H54 (cell line): Measurements from ENCODE around the gene TREH.
"Not testable (repeated sequence)": the region's sequence is repeated elsewhere in the genome, so short reads cannot be mapped to it uniquely, and the experiment has no call there.

Experiments
- DNase-seq: peaks from one replicate; pipeline ENCODE4 v3.0.0; 2011; ENCODE audit warnings: low spot score, mixed read lengths; ENCODE audit not compliant: insufficient read length
- FAIRE-seq: peaks from 3 replicates; lab custom pipeline; 2011; peaks lifted over from hg19 to GRCh38; lab: Jason Lieb, UNC
- POLR2A ChIP-seq: IDR thresholded peaks from 2 replicates; pipeline ENCODE4 v1.6.1; 2011; ENCODE audit warnings: low read depth, mild to moderate bottlenecking, low read length

The TREH gene

DNA sequence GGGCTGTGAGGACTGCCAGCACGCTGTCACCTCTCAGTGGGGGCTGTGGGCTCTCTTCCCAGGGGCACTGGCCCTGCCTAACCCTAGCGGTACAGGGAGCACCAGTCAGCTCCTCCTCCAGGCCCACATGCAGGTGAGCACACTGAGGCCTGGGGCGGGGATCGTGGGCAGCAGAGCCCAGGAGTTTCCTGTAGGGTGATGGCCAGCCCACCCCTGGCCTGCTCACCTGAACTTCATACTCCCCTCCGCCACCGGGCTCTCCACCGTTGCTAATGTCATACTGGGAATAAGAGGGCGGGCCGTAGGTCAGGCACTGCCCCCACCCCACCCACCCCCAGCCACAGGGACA lies 10.0 kb upstream of the TREH start:
- no peak for TF ChIP-seq POLR2A
- FAIRE-seq (no peak), DNase-seq (no peak)

DNA sequence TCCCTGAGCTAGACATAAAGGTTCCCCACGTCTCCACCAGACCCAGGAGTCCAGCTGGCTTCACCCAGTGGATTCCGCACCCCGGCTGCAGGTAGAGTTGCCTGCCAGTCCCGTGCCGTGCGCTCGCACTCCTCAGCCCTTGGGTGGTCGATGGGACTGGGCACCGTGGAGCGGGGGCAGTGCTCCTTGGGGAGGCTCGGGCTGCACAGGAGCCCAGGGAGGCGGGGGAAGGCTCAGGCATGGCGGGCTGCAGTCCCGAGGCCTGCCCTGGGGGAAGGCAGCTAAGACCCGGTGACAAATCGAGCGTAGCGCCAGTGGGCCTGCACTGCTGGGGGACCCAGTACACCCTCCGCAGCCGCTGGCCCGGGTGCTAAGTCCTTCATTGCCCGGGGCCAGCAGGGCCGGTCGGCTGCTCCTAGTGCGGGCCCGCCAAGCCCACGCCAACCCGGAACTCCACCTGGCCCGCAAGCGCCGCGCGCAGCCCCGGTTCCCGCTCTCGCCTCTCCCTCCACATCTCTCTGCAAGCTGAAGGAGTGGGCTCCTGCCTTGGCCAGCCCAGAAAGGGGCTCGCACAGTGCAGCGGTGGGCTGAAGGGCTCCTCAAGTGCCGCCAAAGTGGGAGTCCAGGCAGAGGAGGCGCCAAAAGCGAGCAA lies 9.5 kb upstream of the TREH start:
- DNase-seq (no peak), FAIRE-seq (no peak)
- TF ChIP-seq POLR2A: no peak

DNA sequence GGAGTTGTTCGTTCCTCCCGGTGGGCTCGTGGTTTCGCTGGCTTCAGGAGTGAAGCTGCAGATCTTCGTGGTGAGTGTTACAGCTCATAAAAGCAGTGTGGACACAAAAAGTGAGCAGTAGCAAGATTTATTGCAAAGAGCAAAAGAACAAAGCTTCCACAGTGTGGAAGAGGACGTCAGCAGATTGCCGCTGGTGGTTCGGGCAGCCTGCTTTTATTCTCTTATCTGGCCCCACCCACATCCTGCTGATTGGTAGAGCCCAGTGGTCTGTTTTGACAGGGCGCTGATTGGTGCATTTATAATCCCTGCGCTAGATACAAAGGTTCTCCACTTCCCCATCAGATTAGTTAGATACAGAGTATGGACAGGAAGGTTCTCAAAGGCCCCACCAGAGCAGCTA lies 8.9 kb upstream of the TREH start:
- FAIRE-seq, DNase-seq: not testable (repeated sequence)

DNA sequence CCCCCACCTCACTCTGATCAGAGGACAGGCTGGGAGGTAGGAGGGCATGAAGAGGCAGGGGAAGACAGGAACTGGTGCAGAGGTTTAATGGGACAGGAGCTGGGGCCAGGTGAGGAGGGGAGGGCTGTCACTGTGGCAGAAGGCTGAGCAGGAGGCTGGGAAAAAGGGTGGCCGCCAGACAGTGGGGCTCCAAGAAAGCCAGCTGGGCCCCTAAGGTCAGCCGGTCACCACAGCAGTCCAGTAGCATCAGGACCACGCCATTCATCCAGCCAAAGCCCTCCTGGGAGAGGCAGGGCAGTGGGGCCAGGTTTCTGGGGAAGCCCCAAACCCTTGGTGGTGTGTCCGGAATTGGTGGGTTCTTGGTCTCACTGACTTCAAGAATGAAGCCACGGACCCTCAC lies 8.5 kb upstream of the TREH start:
- TF ChIP-seq POLR2A: no peak
- no peak for DNase-seq
- FAIRE-seq: no peak

DNA sequence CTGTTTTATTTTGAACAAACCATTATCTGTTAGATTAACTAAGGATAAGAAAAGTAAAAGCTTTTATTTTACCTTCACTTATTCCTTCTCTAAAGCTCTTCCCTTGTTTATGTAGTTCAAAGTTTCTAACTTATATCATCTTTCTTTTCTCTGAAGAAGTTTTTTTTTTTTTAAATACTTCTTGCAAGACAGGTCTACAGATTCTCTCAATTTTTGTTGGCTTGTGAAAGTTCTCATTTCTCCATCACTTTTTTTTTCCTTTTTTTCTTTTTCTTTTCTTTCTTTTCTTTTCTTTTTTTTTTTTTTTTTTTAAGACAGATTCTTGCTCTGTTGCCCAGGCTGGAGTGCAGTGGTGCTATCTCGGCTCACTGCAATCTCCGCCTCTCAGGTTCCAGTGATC lies 4.7 kb upstream of the TREH start:
- no peak for FAIRE-seq
- TF ChIP-seq POLR2A: no peak

GRCh38 chr11:118682939-118683338 lies 3.5 kb upstream of the TREH start:
- FAIRE-seq, DNase-seq: not testable (repeated sequence)

More for the DNA sequence above, 4.7 kb upstream of the TREH start:
- DNase-seq: no peak

DNA sequence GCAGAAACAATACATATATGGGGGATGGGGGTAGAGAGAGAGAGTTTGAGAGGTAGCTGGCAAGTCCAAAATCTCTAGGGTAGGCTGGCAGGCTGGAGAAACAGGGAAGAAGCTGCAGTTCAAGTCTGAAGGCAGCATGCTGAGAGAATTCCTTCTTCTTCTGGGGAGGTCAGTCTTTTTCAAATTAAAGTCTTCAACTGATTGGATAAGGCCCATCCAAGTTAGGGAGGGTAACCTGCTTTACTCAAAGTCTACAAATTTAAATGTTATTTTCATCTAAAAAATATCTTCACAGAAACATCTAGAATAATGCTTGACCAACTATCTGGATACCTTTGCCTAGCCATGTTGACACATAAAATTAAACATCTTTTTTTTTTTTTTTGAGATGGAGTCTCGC lies 2.9 kb upstream of the TREH start:
- DNase-seq (no peak), FAIRE-seq (no peak)
- TF ChIP-seq POLR2A: no peak

DNA sequence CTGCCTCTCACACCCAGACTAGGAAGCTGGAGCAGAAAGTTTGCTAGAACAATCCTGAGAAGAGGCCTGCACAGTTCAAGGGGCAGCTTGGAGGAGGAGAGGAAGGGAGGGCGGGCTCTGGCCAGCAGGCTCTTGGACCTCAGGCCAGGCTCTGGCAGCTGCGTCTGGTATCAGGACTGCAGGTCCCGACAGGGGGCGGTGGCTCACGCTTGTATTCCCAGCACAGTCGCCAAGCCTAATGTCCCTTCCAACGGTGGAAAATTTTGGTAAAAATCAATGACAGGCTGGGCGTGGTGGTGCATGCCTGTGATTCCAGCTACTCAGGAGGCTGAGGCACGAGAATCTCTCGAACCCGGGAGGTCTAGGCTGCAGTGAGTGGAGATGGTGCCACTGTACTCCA lies 542 bp downstream of the TREH start:
- DNase-seq, FAIRE-seq: not testable (repeated sequence)

DNA sequence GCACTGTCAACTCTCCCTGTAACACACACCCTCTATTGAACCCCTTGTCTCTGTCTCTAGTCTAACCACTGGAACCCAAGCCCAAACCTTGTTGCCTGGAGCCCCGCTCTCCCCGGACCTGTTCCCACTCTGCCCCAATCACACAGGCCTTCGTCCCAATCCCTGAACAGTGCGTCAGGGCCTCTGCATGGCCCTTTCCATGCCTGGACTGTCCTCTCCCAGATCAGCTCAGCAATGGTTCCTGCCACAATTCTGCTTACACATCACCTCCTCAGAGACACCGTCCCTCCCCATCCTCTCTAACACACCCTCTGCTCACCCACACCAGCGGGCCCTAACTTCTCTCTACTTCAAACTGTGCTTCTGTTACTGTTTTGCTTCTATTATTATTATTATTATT lies 1.5 kb downstream of the TREH start:
- TF ChIP-seq POLR2A: no peak
- DNase-seq: no peak
- no peak for FAIRE-seq

DNA sequence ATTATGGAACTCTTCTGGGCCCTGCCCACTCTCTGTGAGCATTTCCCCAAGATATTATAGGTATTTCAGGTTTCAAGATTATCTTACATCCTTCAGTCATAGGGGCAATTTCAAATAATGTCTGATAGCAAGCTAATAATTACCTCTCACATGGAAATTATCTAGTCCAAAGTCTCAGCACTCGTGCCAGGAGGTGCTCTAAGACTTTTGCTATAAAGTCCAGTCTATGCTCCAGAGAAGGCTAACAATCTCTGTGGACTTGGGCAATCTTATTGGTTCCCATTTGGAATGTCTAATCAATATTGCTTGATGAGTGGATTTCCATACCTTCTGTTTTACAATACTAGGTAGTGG lies 5.4 kb downstream of the TREH start:
- FAIRE-seq: no peak
- DNase-seq: no peak
- TF ChIP-seq POLR2A: no peak

DNA sequence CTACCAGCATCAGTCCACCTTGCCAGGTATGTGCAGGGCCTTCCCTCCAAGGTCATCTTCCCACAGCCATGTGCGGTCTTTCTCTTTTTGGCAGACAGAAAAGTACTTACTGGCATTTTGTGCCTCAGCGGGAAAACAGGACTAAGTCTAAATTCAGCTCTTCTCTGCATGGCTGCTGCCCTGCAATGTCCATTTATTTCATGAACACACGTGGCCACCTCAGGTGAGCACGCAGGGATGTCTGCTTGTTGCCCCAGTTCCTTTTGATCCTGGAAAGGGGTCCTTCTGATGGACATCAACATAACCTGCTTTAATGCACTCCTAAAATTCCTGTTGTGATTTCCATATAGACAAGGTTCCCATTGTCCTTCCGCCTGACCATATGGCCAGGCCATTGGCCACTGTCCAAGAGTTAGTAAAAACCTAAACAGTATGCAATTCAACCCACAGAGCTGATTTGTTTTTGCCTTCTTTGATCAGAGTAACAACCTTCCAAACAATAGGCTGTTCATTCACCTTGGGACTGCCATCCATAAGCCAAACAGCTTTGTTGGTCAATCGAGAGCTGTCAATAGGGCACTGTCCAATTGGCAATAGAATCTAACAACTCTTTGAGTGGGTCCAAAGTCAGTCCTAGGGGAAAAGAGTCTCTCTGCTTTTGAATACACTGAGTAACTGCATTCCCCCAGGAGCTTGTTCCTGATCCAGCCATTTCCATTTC lies 5.9 kb downstream of the TREH start:
- TF ChIP-seq POLR2A: no peak
- DNase-seq: no peak
- no peak for FAIRE-seq

DNA sequence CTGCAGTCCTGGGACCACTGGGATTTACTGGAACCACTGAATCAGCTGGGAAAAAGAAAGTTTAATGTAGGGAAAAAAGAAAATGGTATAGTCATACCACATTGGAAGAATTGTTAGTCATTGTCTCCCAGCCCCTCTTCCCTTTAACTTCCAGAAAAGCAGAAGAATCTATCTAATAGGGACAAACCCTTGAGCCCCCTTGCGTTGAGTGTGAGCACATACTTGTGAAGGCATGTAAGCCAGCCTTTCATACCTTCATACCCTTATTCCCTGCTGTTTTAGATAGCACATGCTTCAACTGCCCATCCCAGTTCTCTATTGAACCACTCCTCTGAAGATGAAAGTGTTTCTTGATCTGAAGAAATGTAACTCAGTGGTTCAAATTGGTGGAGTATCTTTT lies 6.6 kb downstream of the TREH start:
- DNase-seq (no peak), FAIRE-seq (no peak)

GRCh38 chr11:118671254-118671653 lies 8.2 kb downstream of the TREH start:
- DNase-seq: no peak
- no peak for TF ChIP-seq POLR2A
- no peak for FAIRE-seq

More for the DNA sequence above, 6.6 kb downstream of the TREH start:
- no peak for TF ChIP-seq POLR2A

DNA sequence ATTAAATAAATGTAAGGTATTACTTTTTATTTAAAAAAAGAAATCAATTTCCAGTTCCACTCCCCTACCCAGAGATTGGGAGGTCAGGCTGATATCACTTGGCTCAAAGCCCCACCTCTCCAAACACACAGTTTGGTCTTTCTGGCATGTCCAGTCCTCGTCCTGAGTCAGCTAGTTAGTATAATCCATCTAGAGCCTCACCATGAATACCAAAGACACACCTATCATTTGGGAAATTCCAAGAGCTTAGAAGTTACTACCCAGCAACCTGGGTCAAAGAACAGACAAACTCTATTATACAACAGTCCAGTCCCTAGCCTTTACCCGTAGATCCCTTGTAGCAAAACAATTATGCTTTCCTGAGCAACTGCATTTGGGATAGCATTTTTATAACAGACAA lies 9.4 kb downstream of the TREH start:
- DNase-seq (no peak), FAIRE-seq (no peak)
- no peak for TF ChIP-seq POLR2A

- no peak for DNase-seq
- TF ChIP-seq POLR2A: no peak
- FAIRE-seq: no peak
These were observed 13.1 kb downstream of the TREH start for GRCh38 chr11:118666371-118666770.
